Prostate gland (tissue), 2 donors: ENCODE data around the gene NOS2.

Experiments
- POLR2A ChIP-seq: fragments of 450-650 bp; IDR thresholded peaks from one replicate; pipeline ENCODE4 v1.6.1; 2016; ENCODE audit warnings: antibody characterized with exemption, mild to moderate bottlenecking
- POLR2AphosphoS5 ChIP-seq: sonication (generic); formaldehyde crosslinking; IDR thresholded peaks from one replicate; pipeline ENCODE4 v1.6.1; 2017; ENCODE audit warnings: antibody characterized with exemption
- TF ChIP-seq, protein P1 (sequence below), 4 experiments: fragments of 200-600 bp in 2 of 4; fragments of 450-650 bp in 2 of 4; sonication (generic) in 2 of 4; IDR thresholded peaks; 1 replicate in 3 of 4; 2 replicates in 1 of 4; pipeline ENCODE4 v1.5.1; 2016 to 2019; ENCODE audit warnings: antibody characterized with exemption in 4 of 4, mild to moderate bottlenecking in 2 of 4, moderate library complexity in 2 of 4

- TF ChIP-seq, protein P1, sequence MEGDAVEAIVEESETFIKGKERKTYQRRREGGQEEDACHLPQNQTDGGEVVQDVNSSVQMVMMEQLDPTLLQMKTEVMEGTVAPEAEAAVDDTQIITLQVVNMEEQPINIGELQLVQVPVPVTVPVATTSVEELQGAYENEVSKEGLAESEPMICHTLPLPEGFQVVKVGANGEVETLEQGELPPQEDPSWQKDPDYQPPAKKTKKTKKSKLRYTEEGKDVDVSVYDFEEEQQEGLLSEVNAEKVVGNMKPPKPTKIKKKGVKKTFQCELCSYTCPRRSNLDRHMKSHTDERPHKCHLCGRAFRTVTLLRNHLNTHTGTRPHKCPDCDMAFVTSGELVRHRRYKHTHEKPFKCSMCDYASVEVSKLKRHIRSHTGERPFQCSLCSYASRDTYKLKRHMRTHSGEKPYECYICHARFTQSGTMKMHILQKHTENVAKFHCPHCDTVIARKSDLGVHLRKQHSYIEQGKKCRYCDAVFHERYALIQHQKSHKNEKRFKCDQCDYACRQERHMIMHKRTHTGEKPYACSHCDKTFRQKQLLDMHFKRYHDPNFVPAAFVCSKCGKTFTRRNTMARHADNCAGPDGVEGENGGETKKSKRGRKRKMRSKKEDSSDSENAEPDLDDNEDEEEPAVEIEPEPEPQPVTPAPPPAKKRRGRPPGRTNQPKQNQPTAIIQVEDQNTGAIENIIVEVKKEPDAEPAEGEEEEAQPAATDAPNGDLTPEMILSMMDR (IDR thresholded peaks at IDR 0.05) = no peak
- TF ChIP-seq POLR2A (no peak), POLR2AphosphoS5 (no peak)
Observed at GRCh38 chr17:27825459-27825858, 25.1 kb upstream of the NOS2 start.
